Measurements from ENCODE around the gene KMT2D.

The KMT2D gene

GRCh38 chr12:49018261-49019119, 42.1 kb downstream of the KMT2D start, which contains the start of gene PRKAG1:
TSS of gene PRKAG1 (minus strand) at chr12:49018776. CDS start at chr12:49018740, 36 bp downstream.
- Histone ChIP-seq H3K4me3 (peak within 1 kb of the TSS; percentile 57), H3K27me3 (ENCODE audit: low read depth) (no peaks in the 10 kb centered on the region), H3K9me3 (no peaks in the 10 kb centered on the region), H3K36me3 (replicated peaks) (peaks cover 27% of the 10 kb centered on the region), H3K4me1 (peaks cover 7% of the 10 kb centered on the region)
- in situ Hi-C loops (cut with MboI; ENCODE audit: low sequenced_read_pairs) = no loop called here
- DNase-seq (ENCODE audit: low spot score in 2 of 2) = peak; percentile 91 to 97

GRCh38 chr12:49017891-49018260, 42.7 kb downstream of the KMT2D start:
- Histone ChIP-seq H3K9me3 (no peaks in the 10 kb centered on the region), H3K4me1 (peaks cover 7% of the 10 kb centered on the region), H3K27me3 (ENCODE audit: low read depth) (no peaks in the 10 kb centered on the region), H3K36me3 (replicated peaks) (peaks cover 26% of the 10 kb centered on the region), H3K4me3 (peak overlapping the region; percentile 57)
- in situ Hi-C loops (cut with MboI; ENCODE audit: low sequenced_read_pairs) = no loop called here
- peak in 1 of 2 experiments; percentile 48 for DNase-seq (ENCODE audit: low spot score in 2 of 2)

GRCh38 chr12:49015196-49015595, 45.4 kb downstream of the KMT2D start:
- DNase-seq (ENCODE audit: low spot score in 2 of 2) = no peak
- in situ Hi-C loops (cut with MboI; ENCODE audit: low sequenced_read_pairs) = no loop called here
- peaks cover 21% of the 10 kb centered on the region for H3K36me3 ChIP-seq (replicated peaks)
- H3K9me3 ChIP-seq = no peaks in the 10 kb centered on the region
- peaks cover 15% of the 10 kb centered on the region for H3K4me1 ChIP-seq
- H3K27me3 ChIP-seq (ENCODE audit: low read depth) = no peaks in the 10 kb centered on the region
- H3K4me3 ChIP-seq = no peak overlapping the region

GRCh38 chr12:49014547-49014946, 46.0 kb downstream of the KMT2D start:
- H3K4me3 ChIP-seq = no peak overlapping the region
- peaks cover 17% of the 10 kb centered on the region for H3K4me1 ChIP-seq
- no peak for DNase-seq (ENCODE audit: low spot score in 2 of 2)
- peaks cover 27% of the 10 kb centered on the region for H3K36me3 ChIP-seq (replicated peaks)
- H3K27me3 ChIP-seq (ENCODE audit: low read depth) = no peaks in the 10 kb centered on the region
- no peaks in the 10 kb centered on the region for H3K9me3 ChIP-seq
- in situ Hi-C loops (cut with MboI; ENCODE audit: low sequenced_read_pairs) = no loop called here

- H3K9me3 ChIP-seq = no peaks in the 10 kb centered on the region
- H3K4me1 ChIP-seq = peaks cover 21% of the 10 kb centered on the region
- peaks cover 29% of the 10 kb centered on the region for H3K36me3 ChIP-seq (replicated peaks)
- H3K4me3 ChIP-seq = no peak overlapping the region
- in situ Hi-C loops (cut with MboI; ENCODE audit: low sequenced_read_pairs) = no loop called here
- DNase-seq (ENCODE audit: low spot score in 2 of 2) = no peak
- no peaks in the 10 kb centered on the region for H3K27me3 ChIP-seq (ENCODE audit: low read depth)
Observed at GRCh38 chr12:49013428-49013827, 47.2 kb downstream of the KMT2D start.

- H3K9me3 ChIP-seq = no peaks in the 10 kb centered on the region
- H3K36me3 ChIP-seq (replicated peaks) = peaks cover 29% of the 10 kb centered on the region
- peaks cover 19% of the 10 kb centered on the region for H3K4me1 ChIP-seq
- no peak overlapping the region for H3K4me3 ChIP-seq
- in situ Hi-C loops (cut with MboI; ENCODE audit: low sequenced_read_pairs) = no loop called here
- no peaks in the 10 kb centered on the region for H3K27me3 ChIP-seq (ENCODE audit: low read depth)
- DNase-seq (ENCODE audit: low spot score in 2 of 2) = no peak
Observed at GRCh38 chr12:49012739-49013138, 47.9 kb downstream of the KMT2D start.
